Smooth muscle cell (in vitro differentiated cells): ENCODE data around the gene COMMD10. TPM values are rescaled to one million over a fixed set of nuclear protein-coding genes. Genes with fewer than 3 reads are reported as not detected.

Source experiments
- DNase-seq: peaks from one replicate; lab custom pipeline; 2025; ENCODE audit not compliant: unreplicated experiment; lab: John Stamatoyannopoulos, UW
- H2AFZ ChIP-seq: fragments of 200-600 bp; sonication (generic); 2 replicates; pipeline ENCODE4 v1.6.0; 2016; ENCODE audit warnings: antibody characterized with exemption, low read depth, mild to moderate bottlenecking
- H3F3A ChIP-seq: fragments of 200-600 bp; sonication (generic); 2 replicates; pipeline ENCODE4 v1.6.0; 2017; ENCODE audit warnings: antibody characterized with exemption, low read depth
- H3K27ac ChIP-seq: fragments of 200-600 bp; sonication (generic); 2 replicates; pipeline ENCODE4 v1.5.1; 2016; ENCODE audit warnings: low read depth, mild to moderate bottlenecking
- H3K27me3 ChIP-seq: fragments of 200-600 bp; sonication (generic); 2 replicates; pipeline ENCODE4 v1.6.1; 2016; ENCODE audit warnings: low read depth, mild to moderate bottlenecking
- H3K36me3 ChIP-seq: fragments of 200-600 bp; sonication (generic); 2 replicates; pipeline ENCODE4 v1.5.1; 2016; ENCODE audit warnings: low read depth
- H3K4me1 ChIP-seq: fragments of 200-600 bp; sonication (generic); 2 replicates; pipeline ENCODE4 v1.5.1; 2016; ENCODE audit warnings: low read depth
- H3K4me2 ChIP-seq: fragments of 200-600 bp; sonication (generic); 2 replicates; pipeline ENCODE4 v1.6.0; 2016; ENCODE audit warnings: mild to moderate bottlenecking
- H3K4me3 ChIP-seq: fragments of 200-600 bp; sonication (generic); 2 replicates; pipeline ENCODE4 v1.5.1; 2016; ENCODE audit warnings: mild to moderate bottlenecking
- H3K79me2 ChIP-seq: fragments of 200-600 bp; sonication (generic); 2 replicates; pipeline ENCODE4 v1.6.0; 2016; ENCODE audit warnings: low read depth, mild to moderate bottlenecking
- H3K9ac ChIP-seq: fragments of 200-600 bp; sonication (generic); 2 replicates; pipeline ENCODE4 v1.6.0; 2016; ENCODE audit warnings: low read depth
- H3K9me3 ChIP-seq: fragments of 200-600 bp; sonication (generic); replicated peaks from 2 replicates; pipeline ENCODE4 v1.5.1; 2016; ENCODE audit warnings: low read depth
- H4K20me1 ChIP-seq: fragments of 200-600 bp; sonication (generic); 2 replicates; pipeline ENCODE4 v1.6.0; 2016; ENCODE audit warnings: low read depth
- CTCF ChIP-seq: fragments of 200-600 bp; sonication (generic); IDR thresholded peaks from 2 replicates; pipeline ENCODE4 v1.5.1; 2017; ENCODE audit warnings: borderline replicate concordance, mild to moderate bottlenecking, antibody characterized with exemption; ENCODE audit not compliant: insufficient read depth, poor library complexity, severe bottlenecking
- WGBS: methylation state at CpG from one replicate; pipeline ENCODE4 v1.1.7; 2016; ENCODE audit warnings: low lambda C conversion rate; 5-methylcytosine and 5-hydroxymethylcytosine counted together
- polyA plus RNA-seq: library from polyadenylated mRNA; unstranded; fragments of >200 nt; fragmentation: Nextera tagmentation; extraction: Ambion mirVana; gene quantifications from 2 replicates; pipeline ENCODE4 v1.2.1, GENCODE V29; 2016
- total RNA-seq: library from RNA; depleted of rRNA; stranded (reverse); fragments of >200 nt; gene quantifications from 2 replicates; pipeline ENCODE4 v1.2.3, GENCODE V29; 2014

COMMD10 gene
- total and polyA plus RNA-seq, 2 experiments from 2014 or later = 28.4 to 40.4 TPM

GRCh38 chr5:116135344-116135743, 50.5 kb downstream of the COMMD10 start:
- no peaks in the 10 kb centered on the region for H3K9me3 ChIP-seq
- peaks cover 6% of the 10 kb centered on the region for H3K79me2 ChIP-seq
- H4K20me1 ChIP-seq = no peaks in the 10 kb centered on the region
- TF ChIP-seq CTCF = no peak
- 94% methylated on average over 5 of the region's 5 CpGs for WGBS
- DNase-seq = no peak
- no peaks in the 10 kb centered on the region for H3K27me3 ChIP-seq
- no peak overlapping the region for H2AFZ ChIP-seq
- no peaks in the 10 kb centered on the region for H3K4me1 ChIP-seq
- H3K4me2 ChIP-seq = no peak overlapping the region
- H3K27ac ChIP-seq = no peak overlapping the region
- no peak overlapping the region for H3K4me3 ChIP-seq
- peaks cover 4% of the 10 kb centered on the region for H3F3A ChIP-seq
- no peak overlapping the region for H3K9ac ChIP-seq
- H3K36me3 ChIP-seq = no peaks in the 10 kb centered on the region

DNA sequence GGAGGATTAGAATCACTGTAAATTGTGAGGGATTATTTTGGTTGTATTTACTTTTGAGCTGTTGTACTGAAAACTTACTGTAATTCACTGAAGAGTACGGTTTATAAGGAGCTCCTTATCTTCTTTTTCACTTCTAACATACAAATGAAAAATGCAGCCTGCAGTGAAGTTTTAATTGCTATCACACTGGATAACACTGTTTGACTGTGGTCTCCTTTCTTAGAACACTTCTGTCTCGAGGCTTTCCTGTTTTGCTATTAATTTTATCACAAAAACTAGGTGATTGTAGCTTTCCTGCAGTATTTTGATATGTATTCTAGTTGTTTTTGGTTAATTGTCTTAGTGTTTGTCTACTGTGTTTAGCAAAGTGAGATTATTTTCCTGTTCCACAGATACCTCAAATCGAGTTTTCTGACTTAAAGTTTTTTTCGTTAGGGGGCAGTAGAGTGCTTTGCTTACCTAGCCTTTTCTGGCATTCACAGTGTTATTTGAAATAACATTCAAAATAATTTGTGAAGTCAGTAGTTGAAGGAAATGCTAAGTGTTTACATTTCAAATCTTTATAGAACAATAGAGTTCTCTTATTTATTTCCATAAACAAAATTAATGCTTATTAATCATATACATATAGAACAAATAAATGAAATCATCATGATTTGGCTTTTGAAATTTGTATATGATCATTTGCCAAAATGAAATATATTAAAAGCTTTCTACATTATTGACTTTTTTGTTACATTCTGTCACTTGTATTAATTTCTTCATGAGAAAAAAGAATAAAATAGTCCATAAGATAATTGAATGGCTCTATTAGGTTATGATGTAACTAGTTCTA, 52.9 kb downstream of the COMMD10 start:
- H3K4me2 ChIP-seq = no peak overlapping the region
- no peaks in the 10 kb centered on the region for H4K20me1 ChIP-seq
- H3K4me1 ChIP-seq = no peaks in the 10 kb centered on the region
- no peaks in the 10 kb centered on the region for H3K9me3 ChIP-seq
- peaks cover 4% of the 10 kb centered on the region for H3F3A ChIP-seq
- no peaks in the 10 kb centered on the region for H3K36me3 ChIP-seq
- H3K27ac ChIP-seq = no peak overlapping the region
- TF ChIP-seq CTCF = peak; percentile 84
- H2AFZ ChIP-seq = no peak overlapping the region
- H3K27me3 ChIP-seq = no peaks in the 10 kb centered on the region
- no peak overlapping the region for H3K9ac ChIP-seq
- WGBS = 3% methylated on average over 4 of the region's 4 CpGs
- DNase-seq = no peak
- no peak overlapping the region for H3K4me3 ChIP-seq
- H3K79me2 ChIP-seq = peaks cover 6% of the 10 kb centered on the region

DNA sequence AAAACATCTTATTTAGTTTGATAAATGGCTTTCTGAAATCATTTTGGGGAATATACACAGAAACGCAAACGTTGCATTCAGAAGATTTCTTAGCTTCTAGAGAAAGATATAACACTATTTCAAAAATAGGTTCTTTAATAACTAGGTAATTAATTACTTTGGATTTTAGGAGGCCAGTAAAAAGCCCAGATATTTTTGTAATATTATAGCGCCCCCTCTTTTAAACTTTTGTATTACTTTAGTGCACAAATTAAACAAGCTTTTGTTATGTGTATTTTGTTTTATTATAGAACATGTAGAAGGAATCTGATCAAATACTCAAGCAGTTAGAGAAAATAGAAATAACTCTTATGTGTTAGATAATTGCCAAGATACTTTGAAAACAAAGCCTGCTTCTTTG, 57.7 kb downstream of the COMMD10 start:
- Histone ChIP-seq H3F3A (peaks cover under 1% of the 10 kb centered on the region), H3K27me3 (no peaks in the 10 kb centered on the region), H2AFZ (no peak overlapping the region), H3K79me2 (peaks cover 6% of the 10 kb centered on the region), H3K27ac (no peak overlapping the region), H3K9ac (no peak overlapping the region), H3K9me3 (no peaks in the 10 kb centered on the region), H3K4me1 (no peaks in the 10 kb centered on the region), H3K4me3 (no peak overlapping the region), H3K4me2 (no peak overlapping the region), H3K36me3 (no peaks in the 10 kb centered on the region), H4K20me1 (no peaks in the 10 kb centered on the region)
- TF ChIP-seq CTCF = peak; percentile 29
- 95% methylated on average over 3 of the region's 3 CpGs for WGBS
- no peak for DNase-seq

GRCh38 chr5:116144103-116144502, 59.3 kb downstream of the COMMD10 start:
- Histone ChIP-seq H4K20me1 (no peaks in the 10 kb centered on the region), H3F3A (no peaks in the 10 kb centered on the region), H3K9ac (no peak overlapping the region), H3K36me3 (no peaks in the 10 kb centered on the region), H3K79me2 (no peaks in the 10 kb centered on the region), H3K4me3 (no peak overlapping the region), H3K9me3 (no peaks in the 10 kb centered on the region), H3K27ac (no peak overlapping the region), H3K4me2 (no peak overlapping the region), H3K4me1 (no peaks in the 10 kb centered on the region), H2AFZ (no peak overlapping the region), H3K27me3 (no peaks in the 10 kb centered on the region)
- DNase-seq = no peak
- TF ChIP-seq CTCF = no peak
